HepG2 (cell line): ENCODE measurements around the gene TIMELESS. TPM values are rescaled to one million over a fixed set of nuclear protein-coding genes. Genes with fewer than 3 reads are reported as not detected.

ENCODE experiments used
- HNRNPK ChIP-seq: fragments of 200-400 bp; formaldehyde crosslinking; IDR thresholded peaks from 2 replicates; pipeline ENCODE4 v1.6.1; 2018; ENCODE audit warnings: low read length, low read depth, moderate library complexity, mild to moderate bottlenecking; ENCODE audit not compliant: poor library complexity, severe bottlenecking
- KLF9 ChIP-seq: IDR thresholded peaks from 2 replicates; pipeline ENCODE4 v1.6.1; 2016; ENCODE audit warnings: low read depth
- MLLT10 ChIP-seq: sonication (generic); formaldehyde crosslinking; IDR thresholded peaks from 2 replicates; pipeline ENCODE4 v1.4.0; 2020; ENCODE audit warnings: missing genetic modification reagents
- NCOA5 ChIP-seq: sonication (generic); formaldehyde crosslinking; IDR thresholded peaks from 2 replicates; pipeline ENCODE4 v1.4.0; 2020; ENCODE audit warnings: missing genetic modification reagents
- NFATC3 ChIP-seq: sonication (generic); formaldehyde crosslinking; IDR thresholded peaks from 2 replicates; pipeline ENCODE4 v1.5.1; 2020; ENCODE audit warnings: mild to moderate bottlenecking, missing genetic modification reagents
- NR2F1 ChIP-seq, 2 experiments: fragments of 450-650 bp in 1 of 2; formaldehyde crosslinking in 1 of 2; IDR thresholded peaks; 2 replicates each; pipeline versions ENCODE4 v1.5.0 to v1.6.1; 2016 to 2020; ENCODE audit warnings: mild to moderate bottlenecking in 1 of 2, missing compliant biosample characterization in 1 of 2, missing genetic modification reagents in 1 of 2, moderate library complexity in 1 of 2
- ZNF101 ChIP-seq: sonication (generic); formaldehyde crosslinking; IDR thresholded peaks from 2 replicates; pipeline ENCODE4 v1.4.0; 2020; ENCODE audit warnings: mild to moderate bottlenecking, low read depth, missing genetic modification reagents, borderline replicate concordance
- ZNF207 ChIP-seq: fragments of 450-650 bp; IDR thresholded peaks from 2 replicates; pipeline ENCODE4 v1.6.1; 2016; ENCODE audit warnings: antibody characterized with exemption, borderline replicate concordance
- ZNF225 ChIP-seq: sonication (generic); formaldehyde crosslinking; IDR thresholded peaks from 2 replicates; pipeline ENCODE4 v1.4.0; 2020; ENCODE audit warnings: mild to moderate bottlenecking, missing genetic modification reagents
- ZNF496 ChIP-seq: sonication (generic); formaldehyde crosslinking; IDR thresholded peaks from 2 replicates; pipeline ENCODE4 v1.8.1; 2023; ENCODE audit warnings: mild to moderate bottlenecking, moderate library complexity, missing genetic modification reagents; ENCODE audit not compliant: insufficient replicate concordance
- ZNF546 ChIP-seq: sonication (generic); formaldehyde crosslinking; conservative IDR thresholded peaks from 2 replicates; pipeline ENCODE4 v1.8.1; 2023; ENCODE audit warnings: mild to moderate bottlenecking, missing genetic modification reagents
- ZNF558 ChIP-seq: sonication (generic); formaldehyde crosslinking; IDR thresholded peaks from 2 replicates; pipeline ENCODE4 v1.9.0; 2022; ENCODE audit warnings: mild to moderate bottlenecking, missing genetic modification reagents, borderline replicate concordance
- ZNF567 ChIP-seq: sonication (generic); formaldehyde crosslinking; IDR thresholded peaks from 2 replicates; pipeline ENCODE4 v1.8.1; 2023; ENCODE audit warnings: mild to moderate bottlenecking, missing genetic modification reagents, borderline replicate concordance
- ZNF572 ChIP-seq: sonication (generic); formaldehyde crosslinking; IDR thresholded peaks from 2 replicates; pipeline ENCODE4 v1.5.1; 2020; ENCODE audit warnings: mild to moderate bottlenecking, missing genetic modification reagents
- ZNF7 ChIP-seq: IDR thresholded peaks from 2 replicates; pipeline ENCODE4 v1.6.1; 2016; ENCODE audit warnings: missing biosample characterization, missing genetic modification reagents
- polyA plus RNA-seq, 8 experiments: library from polyadenylated mRNA; depleted of rRNA in 3 of 8; stranded (reverse) in 7 of 8; unstranded in 1 of 8; fragments of >200 nt; fragmentation: Illumina TruSeq in 4 of 8; extraction: Trizol in 4 of 8; gene quantifications; 2 replicates each; pipeline versions ENCODE4 v1.2.1 to v1.2.3, GENCODE V29; 2011 to 2016; ENCODE audit warnings: low read depth in 4 of 8, missing spikeins in 1 of 8, mixed read lengths in 1 of 8; ENCODE audit not compliant: insufficient read depth in 1 of 8
- total RNA-seq, 5 experiments: library from RNA; depleted of rRNA; stranded (reverse); fragments of >200 nt; fragmentation: Illumina TruSeq; extraction: Trizol; gene quantifications; 2 replicates each; pipeline ENCODE4 v1.2.3, GENCODE V29; 2016; ENCODE audit warnings: low read depth in 1 of 5
- TF ChIP-seq, protein P1 (sequence below): sonication (generic); formaldehyde crosslinking; IDR thresholded peaks from 2 replicates; pipeline ENCODE4 v1.4.0; 2020; ENCODE audit warnings: mild to moderate bottlenecking, missing genetic modification reagents
- TF ChIP-seq, protein P2 (sequence below): sonication (generic); formaldehyde crosslinking; IDR thresholded peaks from 2 replicates; pipeline ENCODE4 v1.8.1; 2023; ENCODE audit warnings: mild to moderate bottlenecking, missing genetic modification reagents
- TF ChIP-seq, protein P3 (sequence below), 2 experiments: fragments of 450-650 bp in 1 of 2; sonication (generic) in 1 of 2; formaldehyde crosslinking; IDR thresholded peaks; 2 replicates each; pipeline versions ENCODE4 v1.5.0 to v1.8.0; 2020 to 2022; ENCODE audit warnings: mild to moderate bottlenecking in 1 of 2, missing genetic modification reagents in 1 of 2

The TIMELESS gene
- total and polyA plus RNA-seq, 2 of the 13 experiments (the other 11 are each of a cell fraction or from before 2014, with no cell fraction given): 4.0 to 20.3 TPM

DNA sequence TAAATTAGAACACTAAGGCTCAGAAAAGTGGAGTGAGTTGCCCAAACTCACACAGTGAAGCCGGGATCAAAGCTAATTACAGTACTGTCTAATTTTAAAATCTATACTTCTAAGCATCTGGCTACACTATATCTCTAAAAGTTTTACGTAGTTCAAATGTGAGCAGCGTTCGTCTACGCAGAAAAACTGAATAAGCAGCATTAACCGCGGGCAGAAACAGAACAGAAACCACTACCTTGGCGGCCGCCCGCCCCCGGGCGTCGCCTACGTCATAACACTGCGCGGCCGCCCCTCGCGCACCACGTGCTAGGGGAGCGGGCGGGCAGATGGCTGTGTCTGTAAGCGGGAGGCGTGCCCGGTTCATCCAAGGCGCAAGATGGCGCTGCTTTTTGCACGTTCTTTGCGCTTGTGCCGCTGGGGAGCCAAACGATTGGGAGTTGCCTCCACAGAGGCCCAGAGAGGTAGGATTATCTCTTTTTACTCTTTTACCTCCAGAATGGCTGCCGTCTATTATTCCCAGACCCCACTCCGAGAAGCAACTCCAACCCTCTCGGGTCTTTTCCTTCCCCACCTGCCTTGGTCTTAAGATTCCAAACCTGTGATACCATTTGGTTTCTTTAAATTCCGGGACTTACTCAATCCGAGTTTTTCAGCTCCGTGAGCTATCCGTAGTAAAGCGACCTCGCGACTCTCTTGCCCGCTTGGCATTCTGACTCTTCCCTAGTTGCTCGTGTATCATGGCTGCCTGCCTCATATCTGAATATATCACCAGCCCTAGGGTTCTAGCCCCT, 19.2 kb upstream of the TIMELESS start, which contains the start of gene SPRYD4 (continued):
- TF ChIP-seq, protein P1, sequence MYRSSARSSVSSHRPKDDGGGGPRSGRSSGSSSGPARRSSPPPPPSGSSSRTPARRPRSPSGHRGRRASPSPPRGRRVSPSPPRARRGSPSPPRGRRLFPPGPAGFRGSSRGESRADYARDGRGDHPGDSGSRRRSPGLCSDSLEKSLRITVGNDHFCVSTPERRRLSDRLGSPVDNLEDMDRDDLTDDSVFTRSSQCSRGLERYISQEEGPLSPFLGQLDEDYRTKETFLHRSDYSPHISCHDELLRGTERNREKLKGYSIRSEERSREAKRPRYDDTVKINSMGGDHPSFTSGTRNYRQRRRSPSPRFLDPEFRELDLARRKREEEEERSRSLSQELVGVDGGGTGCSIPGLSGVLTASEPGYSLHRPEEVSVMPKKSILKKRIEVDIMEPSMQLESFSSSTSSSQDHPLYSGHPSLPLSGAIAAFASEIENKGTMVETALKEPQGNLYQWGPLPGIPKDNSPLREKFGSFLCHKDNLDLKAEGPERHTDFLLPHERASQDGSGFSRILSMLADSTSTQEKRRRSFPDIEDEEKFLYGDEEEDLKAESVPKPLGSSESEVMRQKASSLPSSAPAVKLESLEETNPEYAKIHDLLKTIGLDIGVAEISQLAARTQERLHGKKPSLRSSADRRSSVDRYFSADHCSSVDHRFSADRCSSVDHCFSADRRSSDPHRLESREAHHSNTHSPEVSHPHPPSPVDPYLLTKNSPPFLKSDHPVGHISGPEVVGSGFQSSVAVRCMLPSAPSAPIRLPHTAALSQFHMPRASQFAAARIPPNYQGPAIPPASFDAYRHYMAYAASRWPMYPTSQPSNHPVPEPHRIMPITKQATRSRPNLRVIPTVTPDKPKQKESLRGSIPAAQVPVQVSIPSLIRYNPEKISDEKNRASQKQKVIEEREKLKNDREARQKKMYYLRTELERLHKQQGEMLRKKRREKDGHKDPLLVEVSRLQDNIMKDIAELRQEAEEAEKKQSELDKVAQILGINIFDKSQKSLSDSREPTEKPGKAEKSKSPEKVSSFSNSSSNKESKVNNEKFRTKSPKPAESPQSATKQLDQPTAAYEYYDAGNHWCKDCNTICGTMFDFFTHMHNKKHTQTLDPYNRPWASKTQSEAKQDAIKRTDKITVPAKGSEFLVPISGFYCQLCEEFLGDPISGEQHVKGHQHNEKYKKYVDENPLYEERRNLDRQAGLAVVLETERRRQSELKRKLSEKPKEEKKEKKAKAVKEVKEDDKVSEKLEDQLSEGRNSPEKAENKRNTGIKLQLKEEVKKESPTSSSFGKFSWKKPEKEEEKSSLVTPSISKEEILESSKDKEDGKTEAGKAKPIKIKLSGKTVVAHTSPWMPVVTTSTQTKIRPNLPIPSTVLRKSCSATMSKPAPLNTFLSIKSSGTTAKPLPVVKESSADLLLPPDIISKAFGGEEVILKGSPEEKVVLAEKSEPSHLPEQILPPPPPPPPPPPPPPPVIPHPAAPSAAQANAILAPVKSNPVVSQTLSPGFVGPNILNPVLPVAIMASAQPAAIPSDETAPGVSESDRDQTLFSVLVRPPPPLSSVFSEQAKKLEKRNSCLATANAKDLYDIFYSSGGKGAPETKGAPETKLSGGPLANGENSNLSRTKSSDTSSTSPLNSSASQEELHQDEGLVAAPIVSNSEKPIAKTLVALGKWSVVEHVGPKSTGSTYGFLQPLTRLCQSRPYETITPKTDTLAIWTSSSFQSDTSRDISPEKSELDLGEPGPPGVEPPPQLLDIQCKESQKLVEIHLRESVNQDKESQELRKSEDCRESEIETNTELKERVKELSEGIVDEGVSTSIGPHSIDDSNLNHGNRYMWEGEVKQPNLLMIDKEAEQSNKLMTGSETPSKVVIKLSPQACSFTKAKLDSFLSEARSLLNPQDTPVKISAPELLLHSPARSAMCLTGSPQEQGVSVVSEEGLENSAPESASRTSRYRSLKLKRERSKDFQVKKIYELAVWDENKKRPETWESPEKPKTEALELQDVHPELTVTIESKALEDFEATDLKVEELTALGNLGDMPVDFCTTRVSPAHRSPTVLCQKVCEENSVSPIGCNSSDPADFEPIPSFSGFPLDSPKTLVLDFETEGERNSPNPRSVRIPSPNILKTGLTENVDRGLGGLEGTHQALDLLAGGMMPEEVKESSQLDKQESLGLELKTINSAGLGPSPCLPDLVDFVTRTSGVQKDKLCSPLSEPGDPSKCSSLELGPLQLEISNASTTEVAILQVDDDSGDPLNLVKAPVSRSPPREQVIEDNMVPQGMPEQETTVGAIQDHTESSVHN: no peak
- TF ChIP-seq ZNF225 (CRISPR knock-in tag) (no peak), MLLT10 (no peak), NCOA5 (CRISPR knock-in tag) (no peak), ZNF546 (CRISPR knock-in tag) (no peak; the same call in 1 of the 2 replicates), ZNF558 (peak; percentile 91; the same call in 1 of the 2 replicates), ZNF7 (no peak), ZNF101 (peak; percentile 88; the same call in 1 of the 2 replicates), ZNF207 (no peak), ZNF567 (CRISPR knock-in tag) (no peak), ZNF572 (CRISPR knock-in tag) (no peak), NFATC3 (0 out of 2 replicates have a peak, but pooled peaks have one; percentile 73), HNRNPK (no peak), KLF9 (CRISPR knock-in tag) (peak; percentile 97), ZNF496 (CRISPR knock-in tag) (no peak), NR2F1 (CRISPR knock-in tag; IDR thresholded peaks at IDR 0.05) (no peak; a peak in 1 of 4 replicates)
- TF ChIP-seq, protein P2, sequence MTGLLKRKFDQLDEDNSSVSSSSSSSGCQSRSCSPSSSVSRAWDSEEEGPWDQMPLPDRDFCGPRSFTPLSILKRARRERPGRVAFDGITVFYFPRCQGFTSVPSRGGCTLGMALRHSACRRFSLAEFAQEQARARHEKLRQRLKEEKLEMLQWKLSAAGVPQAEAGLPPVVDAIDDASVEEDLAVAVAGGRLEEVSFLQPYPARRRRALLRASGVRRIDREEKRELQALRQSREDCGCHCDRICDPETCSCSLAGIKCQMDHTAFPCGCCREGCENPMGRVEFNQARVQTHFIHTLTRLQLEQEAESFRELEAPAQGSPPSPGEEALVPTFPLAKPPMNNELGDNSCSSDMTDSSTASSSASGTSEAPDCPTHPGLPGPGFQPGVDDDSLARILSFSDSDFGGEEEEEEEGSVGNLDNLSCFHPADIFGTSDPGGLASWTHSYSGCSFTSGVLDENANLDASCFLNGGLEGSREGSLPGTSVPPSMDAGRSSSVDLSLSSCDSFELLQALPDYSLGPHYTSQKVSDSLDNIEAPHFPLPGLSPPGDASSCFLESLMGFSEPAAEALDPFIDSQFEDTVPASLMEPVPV (CRISPR knock-in tag): peak; percentile 77
- TF ChIP-seq, protein P3, sequence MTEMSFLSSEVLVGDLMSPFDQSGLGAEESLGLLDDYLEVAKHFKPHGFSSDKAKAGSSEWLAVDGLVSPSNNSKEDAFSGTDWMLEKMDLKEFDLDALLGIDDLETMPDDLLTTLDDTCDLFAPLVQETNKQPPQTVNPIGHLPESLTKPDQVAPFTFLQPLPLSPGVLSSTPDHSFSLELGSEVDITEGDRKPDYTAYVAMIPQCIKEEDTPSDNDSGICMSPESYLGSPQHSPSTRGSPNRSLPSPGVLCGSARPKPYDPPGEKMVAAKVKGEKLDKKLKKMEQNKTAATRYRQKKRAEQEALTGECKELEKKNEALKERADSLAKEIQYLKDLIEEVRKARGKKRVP (CRISPR knock-in tag; IDR thresholded peaks at IDR 0.05): peak in 1 of 2 experiments; percentile 77; a peak in 2 of 4 replicates
